GM21447 (cell line): ENCODE measurements around the gene DIS3.
"Not testable (repeated sequence)": the region's sequence is repeated elsewhere in the genome, so short reads cannot be mapped to it uniquely, and the experiment has no call there.

Experiments
- ATAC-seq: cut with Tn5 transposase; IDR thresholded peaks from one replicate; pipeline ENCODE4 v1.9.1; 2021; ENCODE audit not compliant: unreplicated experiment

The DIS3 gene, protein sequence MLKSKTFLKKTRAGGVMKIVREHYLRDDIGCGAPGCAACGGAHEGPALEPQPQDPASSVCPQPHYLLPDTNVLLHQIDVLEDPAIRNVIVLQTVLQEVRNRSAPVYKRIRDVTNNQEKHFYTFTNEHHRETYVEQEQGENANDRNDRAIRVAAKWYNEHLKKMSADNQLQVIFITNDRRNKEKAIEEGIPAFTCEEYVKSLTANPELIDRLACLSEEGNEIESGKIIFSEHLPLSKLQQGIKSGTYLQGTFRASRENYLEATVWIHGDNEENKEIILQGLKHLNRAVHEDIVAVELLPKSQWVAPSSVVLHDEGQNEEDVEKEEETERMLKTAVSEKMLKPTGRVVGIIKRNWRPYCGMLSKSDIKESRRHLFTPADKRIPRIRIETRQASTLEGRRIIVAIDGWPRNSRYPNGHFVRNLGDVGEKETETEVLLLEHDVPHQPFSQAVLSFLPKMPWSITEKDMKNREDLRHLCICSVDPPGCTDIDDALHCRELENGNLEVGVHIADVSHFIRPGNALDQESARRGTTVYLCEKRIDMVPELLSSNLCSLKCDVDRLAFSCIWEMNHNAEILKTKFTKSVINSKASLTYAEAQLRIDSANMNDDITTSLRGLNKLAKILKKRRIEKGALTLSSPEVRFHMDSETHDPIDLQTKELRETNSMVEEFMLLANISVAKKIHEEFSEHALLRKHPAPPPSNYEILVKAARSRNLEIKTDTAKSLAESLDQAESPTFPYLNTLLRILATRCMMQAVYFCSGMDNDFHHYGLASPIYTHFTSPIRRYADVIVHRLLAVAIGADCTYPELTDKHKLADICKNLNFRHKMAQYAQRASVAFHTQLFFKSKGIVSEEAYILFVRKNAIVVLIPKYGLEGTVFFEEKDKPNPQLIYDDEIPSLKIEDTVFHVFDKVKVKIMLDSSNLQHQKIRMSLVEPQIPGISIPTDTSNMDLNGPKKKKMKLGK

DNA sequence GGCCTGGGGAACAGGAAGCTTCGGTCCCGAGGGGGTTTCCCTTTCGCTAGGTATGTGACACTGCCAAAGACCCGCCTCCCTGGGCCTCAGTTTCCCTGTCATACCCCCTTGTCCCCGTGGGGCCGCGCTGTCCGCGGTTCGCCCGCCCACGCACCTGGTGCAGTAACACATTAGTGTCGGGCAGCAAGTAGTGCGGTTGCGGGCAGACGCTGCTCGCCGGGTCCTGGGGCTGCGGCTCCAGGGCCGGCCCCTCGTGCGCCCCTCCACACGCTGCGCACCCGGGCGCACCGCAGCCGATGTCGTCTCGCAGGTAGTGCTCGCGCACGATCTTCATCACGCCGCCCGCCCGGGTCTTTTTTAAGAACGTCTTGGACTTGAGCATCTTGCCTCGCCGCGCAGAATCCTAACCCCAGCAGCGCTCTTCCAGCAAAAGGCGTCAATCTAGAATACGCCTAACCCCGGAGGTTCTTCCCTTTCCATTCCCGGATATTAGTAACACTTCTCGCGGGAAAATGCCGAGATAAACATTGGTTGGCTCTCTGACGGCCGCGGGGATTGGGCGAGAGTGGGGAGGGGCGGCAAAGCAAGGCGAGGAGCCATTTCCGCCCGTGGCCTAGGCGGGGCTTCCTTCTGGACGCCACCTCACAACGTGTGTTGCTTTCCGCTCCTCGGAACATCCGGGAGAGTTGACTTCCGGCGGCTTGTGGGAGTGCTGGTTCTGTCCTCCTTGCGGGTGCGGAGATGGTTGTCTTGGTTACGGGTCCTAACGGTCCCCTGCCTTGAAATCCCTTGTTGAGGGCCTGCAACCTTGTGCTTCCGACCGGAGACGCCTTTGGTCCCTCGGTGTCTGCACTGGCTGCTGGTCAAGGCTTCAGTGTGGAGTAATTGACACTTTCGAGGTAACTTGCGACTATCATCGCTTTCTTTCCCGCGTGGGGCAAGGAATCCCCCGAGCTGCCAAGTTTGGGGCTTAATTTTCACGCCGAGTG is at the start of gene DIS3, which contains the start of gene PIBF1:
TSS of gene DIS3 (minus strand) at position 450 of the 989 bp plus-strand sequence. CDS start at position 382, 68 bp downstream.
TSS of gene PIBF1 (plus strand) at position 683 of the 989 bp plus-strand sequence. CDS start 1,337 bp downstream, outside the sequence.
- peak; percentile 95 for ATAC-seq

DNA sequence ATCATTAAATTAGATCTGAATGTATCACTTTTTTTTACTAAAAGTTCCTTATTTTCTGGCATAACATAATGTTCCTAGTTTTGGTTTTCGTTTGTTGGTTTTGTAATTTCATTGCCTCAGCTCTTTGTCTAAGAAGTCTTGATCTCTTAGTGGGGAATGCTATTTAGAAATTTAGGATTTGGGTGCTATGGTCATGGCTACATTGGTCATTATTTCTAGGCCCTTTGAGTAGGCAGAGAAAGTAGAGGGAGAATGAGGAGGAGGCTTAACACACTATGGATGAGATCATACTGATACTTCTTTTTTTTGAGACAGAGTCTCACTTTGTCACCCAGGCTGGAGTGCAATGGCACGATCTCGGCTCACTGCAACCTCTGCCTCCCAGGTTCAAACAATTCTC is 42.0 kb upstream of the DIS3 start:
- no peak for ATAC-seq

DNA sequence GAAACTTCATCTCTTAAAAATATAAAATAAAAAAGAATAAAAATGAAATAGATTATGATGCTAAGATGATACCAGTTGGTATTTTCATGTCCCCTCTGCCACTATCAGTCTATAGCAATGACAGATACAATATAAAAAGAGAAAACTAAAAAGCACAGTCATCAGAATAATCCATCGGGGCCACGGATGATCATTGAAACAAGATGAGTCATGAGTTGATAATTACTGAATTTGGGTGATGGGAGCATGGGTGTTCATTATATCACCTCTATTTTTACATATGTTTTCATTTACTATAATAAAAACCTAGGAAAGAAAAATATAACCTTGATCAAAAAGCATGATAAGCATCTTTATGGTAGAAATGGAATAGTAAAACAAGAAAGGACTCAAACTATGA is 41.4 kb upstream of the DIS3 start:
- ATAC-seq: no peak

DNA sequence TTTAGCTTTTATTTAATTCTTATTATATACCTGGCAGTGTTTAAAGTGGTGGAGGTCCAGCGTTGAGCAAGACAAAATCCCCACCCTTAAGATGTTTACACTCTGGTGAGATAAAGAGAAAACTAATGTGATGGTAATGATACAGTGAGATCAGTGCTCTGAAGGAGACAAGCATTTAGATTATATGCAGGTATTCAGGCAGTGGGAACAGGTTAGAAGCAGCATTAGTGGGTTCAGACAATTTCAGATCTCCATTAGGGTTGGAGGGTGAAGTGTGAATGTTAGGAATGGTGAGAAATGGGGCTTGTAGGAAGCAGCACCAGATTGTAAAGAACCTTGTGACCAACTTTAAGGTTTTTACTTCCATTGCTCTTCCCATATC is 39.2 kb upstream of the DIS3 start:
- no peak for ATAC-seq

DNA sequence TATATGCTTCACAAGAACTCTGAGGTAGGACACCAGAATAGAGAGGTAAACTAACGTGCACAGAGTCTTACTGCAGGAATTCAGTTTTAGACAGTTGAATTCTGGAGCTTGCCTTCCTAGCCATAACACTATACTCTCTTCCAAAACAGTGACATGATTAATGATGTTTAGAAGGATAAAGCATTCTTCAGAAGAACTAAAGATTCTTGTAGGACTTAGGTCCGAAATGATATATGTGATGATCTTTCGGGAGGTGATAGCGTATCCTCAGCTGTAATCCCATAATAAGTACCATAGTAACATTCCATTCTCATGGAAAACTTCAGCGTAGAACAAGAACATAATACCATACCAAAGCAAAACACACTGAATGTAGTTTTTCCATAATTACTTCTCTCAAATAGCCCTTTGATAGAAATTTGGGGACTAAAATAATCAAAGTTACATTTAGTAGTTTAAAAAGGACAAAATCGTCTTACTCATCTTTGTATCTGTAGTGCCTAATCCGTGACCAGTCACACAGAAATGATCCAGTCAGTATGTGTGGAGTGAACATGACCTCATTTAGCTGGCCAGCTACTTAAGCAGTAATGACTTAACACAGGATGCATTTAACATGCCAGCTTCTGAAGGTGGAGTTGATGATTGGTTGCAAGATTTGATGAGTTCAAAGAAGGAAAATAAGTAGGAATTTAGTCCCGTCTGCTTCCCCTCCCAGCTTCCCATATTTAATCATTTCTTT is 38.6 kb upstream of the DIS3 start:
- ATAC-seq: no peak

DNA sequence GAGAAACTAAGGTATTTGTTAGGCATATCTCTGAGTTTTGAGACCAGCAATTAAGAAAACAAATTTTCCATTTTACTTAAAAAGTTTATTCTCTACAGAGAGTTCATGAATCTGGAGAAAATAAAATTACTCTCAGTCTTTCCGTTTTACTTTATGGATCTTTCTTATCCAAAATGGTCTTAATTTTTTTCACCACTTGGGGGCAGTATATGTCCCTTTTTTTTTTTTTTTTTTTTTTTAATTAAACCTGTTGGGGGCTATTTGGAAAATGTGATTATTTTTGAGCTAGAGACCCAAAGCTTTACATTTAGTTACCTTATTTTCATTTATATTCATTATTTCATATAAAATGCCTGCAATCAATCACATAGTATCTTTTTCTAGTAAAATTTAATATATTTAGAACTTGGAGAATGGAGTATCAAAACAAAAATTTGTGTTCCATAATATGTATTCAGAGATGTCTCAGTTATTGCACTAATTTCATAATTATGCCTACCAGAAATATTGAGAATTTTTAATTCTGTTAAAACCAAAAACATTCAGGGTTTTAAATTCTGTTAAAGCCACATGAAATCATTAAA is 27.3 kb upstream of the DIS3 start:
- no peak for ATAC-seq

DNA sequence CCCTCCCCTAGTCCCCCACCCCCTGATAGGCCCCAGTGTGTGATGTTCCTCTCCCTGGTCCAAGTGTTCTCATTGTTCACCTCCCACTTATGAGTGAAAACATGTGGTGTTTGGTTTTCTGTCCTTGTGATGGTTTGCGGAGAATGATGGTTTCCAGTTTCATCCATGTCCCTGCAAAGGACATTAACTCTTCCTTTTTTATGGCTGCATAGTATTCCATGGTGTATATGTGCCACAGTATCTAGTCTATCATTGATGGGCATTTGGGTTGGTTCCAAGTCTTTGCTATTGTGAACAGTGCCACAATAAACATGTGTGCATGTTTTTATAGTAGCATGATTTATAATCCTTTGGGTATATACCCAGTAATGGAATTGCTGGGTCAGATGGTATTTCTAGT is 24.8 kb upstream of the DIS3 start:
- ATAC-seq: not testable (repeated sequence)

DNA sequence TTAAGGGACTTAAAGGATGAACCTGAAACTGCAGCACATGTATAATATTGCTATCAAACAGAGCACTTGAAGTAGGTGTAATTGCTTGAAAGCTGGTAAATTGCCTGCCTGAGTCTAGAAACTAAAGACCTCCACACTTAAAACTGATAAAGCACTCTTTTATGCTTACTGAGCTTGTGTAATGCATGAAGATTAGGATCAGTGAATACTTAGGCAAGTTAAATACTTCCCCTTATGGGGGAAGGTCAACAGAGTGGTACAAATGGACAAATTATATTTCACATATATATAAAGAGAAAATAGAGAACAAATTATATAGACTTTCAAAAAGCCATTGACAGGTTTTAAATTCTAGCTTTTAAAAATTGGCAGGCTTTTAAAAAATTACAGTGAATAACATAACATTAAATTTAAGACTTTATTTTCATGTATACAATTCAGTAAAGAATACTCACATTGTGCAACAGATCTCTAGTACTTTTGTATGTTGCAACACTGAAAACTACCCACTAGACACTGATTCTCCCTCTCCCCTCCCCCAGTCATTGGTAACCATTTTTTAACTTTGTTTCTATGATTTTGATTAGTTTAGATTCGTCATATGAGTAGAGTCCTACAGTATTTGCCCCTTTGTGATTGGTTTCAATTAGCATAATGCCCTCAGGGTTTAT is 24.1 kb upstream of the DIS3 start:
- ATAC-seq: no peak

DNA sequence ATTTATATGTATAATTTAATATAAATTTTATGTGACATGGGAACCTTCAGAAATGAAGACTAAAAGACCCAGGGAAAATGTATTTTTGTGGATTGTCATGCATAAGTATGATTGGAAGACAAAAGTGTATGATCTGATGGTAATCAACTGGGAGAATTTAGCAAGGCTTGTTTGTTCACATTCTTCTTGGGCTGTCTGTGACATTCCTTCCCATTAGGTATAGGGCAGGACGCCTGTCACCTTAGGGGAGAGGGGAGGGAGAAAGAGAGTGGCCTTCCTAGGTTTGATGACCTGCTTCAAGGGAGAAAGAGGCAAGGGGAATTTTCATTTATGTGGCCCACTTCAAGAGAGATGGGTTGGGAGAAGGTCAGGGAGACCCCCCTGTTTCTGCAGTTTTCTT is 22.6 kb upstream of the DIS3 start:
- no peak for ATAC-seq

DNA sequence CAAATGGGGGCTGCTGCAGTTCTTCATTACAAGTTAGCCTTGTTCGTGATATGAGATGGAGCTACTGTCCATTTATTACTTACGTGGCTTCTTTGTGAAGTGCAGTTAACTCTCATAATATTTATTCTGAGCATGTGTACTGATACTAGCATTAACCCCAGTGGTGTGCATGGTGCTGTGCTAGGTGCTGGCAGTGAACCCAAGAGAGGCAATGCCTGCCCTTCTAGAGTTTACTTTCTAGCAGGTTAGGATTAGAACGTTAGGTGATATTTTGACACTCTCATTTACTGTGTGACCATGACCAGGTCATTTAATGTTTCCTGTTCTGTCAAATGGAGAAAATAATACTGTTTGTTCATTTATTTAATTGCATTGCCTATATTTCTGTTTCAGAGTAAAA is 17.1 kb upstream of the DIS3 start:
- no peak for ATAC-seq

DNA sequence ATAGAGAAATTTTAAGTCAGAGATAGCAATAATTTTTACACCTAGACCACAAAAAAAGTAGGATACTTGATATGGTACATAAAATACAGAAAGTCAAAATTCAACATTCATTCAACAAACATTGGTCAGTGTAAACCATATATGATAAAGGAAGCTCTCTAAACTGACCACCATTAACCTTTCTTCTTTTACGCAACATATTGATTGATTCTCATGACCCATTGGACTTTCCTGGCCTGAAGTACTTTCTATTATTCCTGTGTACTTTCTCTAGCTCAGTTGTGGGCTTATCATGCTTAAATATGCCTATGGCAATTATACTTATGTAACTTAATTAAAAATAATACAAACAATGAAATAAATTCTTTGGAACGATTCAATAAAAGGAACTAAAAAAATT is 10.9 kb upstream of the DIS3 start:
- no peak for ATAC-seq

DNA sequence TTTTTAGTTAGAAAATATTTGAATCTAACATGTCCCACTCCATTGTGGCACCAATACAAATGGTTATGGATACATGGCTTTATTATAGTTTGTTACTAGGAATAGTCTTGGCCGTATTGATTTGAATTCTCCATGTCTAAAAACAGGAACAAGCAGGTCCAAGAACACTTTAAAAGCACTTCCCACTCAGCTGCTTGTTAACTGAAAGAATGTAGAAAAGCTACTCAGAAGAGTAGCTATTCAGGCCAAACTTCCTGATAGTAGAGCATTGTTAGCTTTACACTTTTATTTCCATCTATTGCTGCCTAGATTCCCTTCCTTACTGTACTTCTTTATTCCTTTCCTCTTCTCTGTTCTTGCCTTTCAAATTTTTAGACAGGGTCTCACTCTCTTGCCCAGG is 7.1 kb upstream of the DIS3 start:
- ATAC-seq: no peak

DNA sequence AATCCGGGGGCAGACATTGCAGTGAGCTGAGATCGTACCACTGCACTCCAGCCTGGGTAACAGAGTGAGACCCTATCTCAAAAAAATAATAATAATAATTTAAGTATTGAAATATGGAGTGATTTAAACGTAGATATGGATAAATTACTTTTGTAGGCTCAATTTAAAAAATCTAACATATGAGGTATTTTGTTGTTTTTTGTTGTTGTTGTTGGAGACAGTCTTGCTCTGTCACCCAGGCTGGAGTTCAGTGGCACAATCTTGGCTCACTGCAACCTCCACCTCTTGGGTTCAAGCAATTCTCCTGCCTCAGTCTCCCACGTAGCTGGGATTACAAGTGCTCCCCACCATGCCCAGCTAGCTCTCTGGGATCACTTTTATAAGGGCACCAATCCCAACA is 3.0 kb upstream of the DIS3 start:
- not testable (repeated sequence) for ATAC-seq

DNA sequence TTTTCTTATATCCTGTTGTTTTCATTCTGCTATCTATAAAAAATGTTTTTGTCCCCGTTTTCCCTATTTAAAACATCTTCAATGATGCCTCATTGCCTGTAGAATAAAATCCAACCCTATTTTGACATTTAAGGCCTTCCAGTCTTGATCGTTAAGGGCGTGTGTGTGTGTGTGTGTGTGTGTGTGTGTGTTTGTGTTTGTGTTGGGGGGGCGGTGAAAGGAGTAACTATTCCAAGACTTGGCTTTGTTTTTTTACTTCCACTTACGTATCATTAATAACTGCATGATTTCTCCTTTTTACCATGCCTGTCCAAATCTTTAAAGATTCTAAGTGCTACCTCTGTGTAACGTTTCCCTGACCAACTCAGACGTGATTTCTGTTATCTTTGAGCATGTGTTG is 1.0 kb upstream of the DIS3 start:
- ATAC-seq: no peak

DNA sequence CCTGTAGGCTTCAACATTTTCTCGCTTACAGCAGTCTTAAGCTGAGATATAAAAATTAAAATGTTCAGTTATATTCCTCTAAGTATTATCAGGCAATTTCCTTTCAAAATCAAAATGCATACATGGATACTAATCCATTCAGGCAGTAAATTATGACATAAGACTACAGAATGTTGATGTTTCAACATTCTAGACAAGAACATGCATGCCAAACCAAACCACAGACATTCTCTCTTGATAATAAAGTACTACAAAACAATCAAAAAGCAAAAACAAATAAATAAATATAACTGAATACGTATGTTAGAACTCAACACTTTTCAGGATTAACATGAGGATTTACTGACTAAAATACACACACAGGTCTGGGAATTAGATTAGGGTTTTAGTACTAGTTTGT is 7.7 kb downstream of the DIS3 start:
- ATAC-seq: no peak

DNA sequence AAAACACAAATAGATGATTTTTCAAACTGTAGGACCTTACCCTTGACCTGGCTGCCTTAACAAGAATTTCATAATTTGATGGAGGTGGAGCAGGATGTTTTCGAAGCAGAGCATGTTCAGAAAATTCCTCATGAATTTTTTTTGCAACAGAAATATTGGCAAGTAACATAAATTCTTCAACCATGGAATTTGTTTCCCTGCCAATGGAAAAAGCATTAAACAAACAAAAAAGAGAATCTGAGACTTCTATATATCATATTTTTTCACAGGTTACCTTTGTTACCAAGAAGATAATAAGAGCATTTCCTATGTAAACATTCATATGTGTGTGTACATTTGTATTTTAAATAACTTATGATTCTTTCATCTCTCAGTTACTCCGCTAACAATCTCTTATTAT is 18.3 kb downstream of the DIS3 start:
- no peak for ATAC-seq

DNA sequence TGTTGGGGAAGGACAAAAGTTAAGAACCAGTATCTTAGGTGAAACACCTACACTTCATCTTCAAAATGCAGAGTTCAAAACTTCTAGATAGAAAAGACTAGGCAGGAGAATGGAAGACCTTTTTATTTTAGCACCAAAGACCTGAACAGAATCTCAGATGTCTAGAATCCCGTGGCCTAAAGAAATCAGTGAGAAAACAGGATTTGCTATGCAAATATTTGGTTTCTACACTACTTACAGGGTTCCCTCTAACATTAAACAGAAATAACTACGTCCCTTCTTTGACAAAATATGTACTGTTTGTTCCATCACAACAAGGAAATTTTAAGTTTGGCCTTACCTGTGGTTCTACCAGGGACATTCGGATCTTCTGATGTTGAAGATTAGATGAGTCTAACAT is 21.5 kb downstream of the DIS3 start:
- ATAC-seq: no peak

DNA sequence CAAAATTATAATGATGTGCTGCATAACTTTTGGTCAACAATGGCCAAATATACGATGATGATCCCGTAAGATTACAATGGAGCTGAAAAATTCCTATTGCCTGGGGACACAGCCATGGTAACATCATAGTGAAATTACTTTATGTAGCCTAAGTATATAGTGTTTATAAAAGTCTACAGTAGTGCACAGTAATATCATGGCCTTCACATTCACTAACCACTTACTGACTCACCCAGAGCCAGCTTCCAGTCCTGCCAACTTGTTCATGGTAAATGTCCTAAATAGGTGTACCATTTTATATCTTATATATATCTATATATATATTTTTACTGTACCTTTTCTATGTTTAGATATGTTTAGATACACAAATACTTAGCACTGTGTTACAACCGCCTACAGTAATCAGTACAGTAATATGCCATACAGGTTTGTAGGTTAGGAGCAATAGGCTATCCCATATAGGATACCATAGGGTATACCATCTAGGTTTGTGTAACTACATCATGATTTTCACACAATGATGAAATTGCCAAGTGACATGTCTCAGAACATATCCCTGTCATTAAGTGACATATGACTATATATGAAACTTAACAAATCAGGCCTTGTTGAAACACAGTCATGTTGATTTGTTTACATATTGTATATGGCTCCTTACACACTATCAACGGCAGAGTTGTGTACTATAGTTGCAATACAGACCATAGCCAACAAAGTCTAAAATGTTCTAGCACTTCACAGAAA is 23.7 kb downstream of the DIS3 start:
- no peak for ATAC-seq
